HepG2 (cell line): ENCODE data around the gene SEMA5B. TPM values are rescaled to one million over a fixed set of nuclear protein-coding genes. Genes with fewer than 3 reads are reported as not detected.

Experiments used
- ATAC-seq: fragments of 200-7000 bp; cut with Tn5 transposase; 3 replicates; pipeline ENCODE4 v1.9.1; 2020; ENCODE audit warnings: mild to moderate bottlenecking, moderate library complexity
- BruUV-seq: library from RNA; stranded (reverse); fragments of 400-500 nt; replicated peaks from 2 replicates; lab custom pipeline; 2021; lab: Mats Ljungman, UMichigan
- CTCF ChIA-PET: fragments of 300-600 bp; formaldehyde crosslinking; extraction: SDS; loops from one replicate; lab custom pipeline; 2021; ENCODE audit warnings: low total read pairs, inconsistent platforms, low intra/inter-chr PET ratio; lab: Yijun Ruan, JAX
- POLR2A ChIA-PET: fragments of 350-600 bp; sonication (Branson Sonifier 250); formaldehyde crosslinking; loops from one replicate; lab custom pipeline; 2020; ENCODE audit warnings: antibody characterized with exemption, inconsistent platforms; lab: Yijun Ruan, JAX
- DNase-seq: peaks from one replicate; pipeline ENCODE4 v3.0.0-alpha.2; 2015; ENCODE audit warnings: low spot score
- FAIRE-seq: peaks from 3 replicates; lab custom pipeline; 2011; peaks lifted over from hg19 to GRCh38; lab: Jason Lieb, UNC
- H2AFZ ChIP-seq: one replicate; pipeline ENCODE4 v1.6.1; 2011; ENCODE audit warnings: low read length, inconsistent platforms
- H3K27ac ChIP-seq: fragments of 300-600 bp; 3 replicates; pipeline ENCODE4 v1.8.0; 2011; ENCODE audit warnings: mixed run types, mild to moderate bottlenecking, mixed read lengths, low read length, inconsistent platforms; ENCODE audit not compliant: insufficient read depth; ENCODE audit errors: extremely low read length
- H3K27me3 ChIP-seq, 2 experiments: fragments of 200-600 bp in 1 of 2; 2 replicates in 1 of 2; 3 replicates in 1 of 2; pipeline versions ENCODE4 v1.6.0 to v1.8.0; 2011; ENCODE audit warnings: low read length in 2 of 2, mild to moderate bottlenecking in 2 of 2, moderate library complexity in 2 of 2, inconsistent platforms in 1 of 2; ENCODE audit not compliant: insufficient read depth in 2 of 2, control insufficient read depth in 1 of 2
- H3K36me3 ChIP-seq, 2 experiments: fragments of 200-600 bp in 1 of 2; replicated peaks in 1 of 2; 2 replicates in 1 of 2; 3 replicates in 1 of 2; pipeline versions ENCODE4 v1.5.1 to v1.8.0; 2011; ENCODE audit warnings: low read length in 2 of 2, inconsistent platforms in 1 of 2; ENCODE audit not compliant: insufficient read depth in 2 of 2, control insufficient read depth in 1 of 2
- H3K4me1 ChIP-seq: 2 replicates; pipeline ENCODE4 v1.5.1; 2012; ENCODE audit warnings: low read length, inconsistent platforms; ENCODE audit not compliant: insufficient read depth
- H3K4me2 ChIP-seq: 2 replicates; pipeline ENCODE4 v1.6.0; 2011; ENCODE audit warnings: low read depth, low read length, inconsistent platforms
- H3K4me3 ChIP-seq, 3 experiments: fragments of 200-600 bp in 1 of 3; sonication (generic), shearing (Covaris generic) in 1 of 3; replicated peaks in 1 of 3; 2 replicates each; pipeline ENCODE4 v1.5.1; 2011 to 2016; ENCODE audit warnings: low read length in 3 of 3, inconsistent platforms in 2 of 3, low read depth in 2 of 3, mild to moderate bottlenecking in 2 of 3, control low read depth in 1 of 3, mixed read lengths in 1 of 3; ENCODE audit not compliant: insufficient read depth in 1 of 3
- H3K79me2 ChIP-seq: one replicate; pipeline ENCODE4 v1.6.1; 2011; ENCODE audit warnings: low read length, inconsistent platforms; ENCODE audit not compliant: insufficient read depth
- H3K9ac ChIP-seq: 2 replicates; pipeline ENCODE4 v1.6.0; 2011; ENCODE audit warnings: mild to moderate bottlenecking, low read depth, low read length, inconsistent platforms; ENCODE audit not compliant: insufficient read depth
- H3K9me3 ChIP-seq: 2 replicates; pipeline ENCODE4 v1.5.1; 2012; ENCODE audit warnings: mild to moderate bottlenecking, low read length
- H4K20me1 ChIP-seq: 2 replicates; pipeline ENCODE4 v1.6.0; 2011; ENCODE audit warnings: inconsistent platforms, mild to moderate bottlenecking, low read length, moderate library complexity; ENCODE audit not compliant: insufficient read depth
- CEBPG ChIP-seq: IDR thresholded peaks from 2 replicates; pipeline ENCODE4 v1.6.1; 2016
- CHCHD3 ChIP-seq: sonication (generic); formaldehyde crosslinking; IDR thresholded peaks from 2 replicates; pipeline ENCODE4 v1.8.0; 2022; ENCODE audit warnings: mild to moderate bottlenecking, missing genetic modification reagents, moderate library complexity
- FOSL1 ChIP-seq: sonication (generic); formaldehyde crosslinking; IDR thresholded peaks from 2 replicates; pipeline ENCODE4 v1.9.0; 2021; ENCODE audit warnings: missing genetic modification reagents, borderline replicate concordance
- GABPA ChIP-seq, 2 experiments: IDR thresholded peaks; 2 replicates each; pipeline ENCODE4 v1.6.1; 2011 to 2016; ENCODE audit warnings: low read depth in 2 of 2, low read length in 1 of 2, missing biosample characterization in 1 of 2, missing genetic modification characterization in 1 of 2
- HDAC6 ChIP-seq: fragments of 200-600 bp; sonication (generic); IDR thresholded peaks from 2 replicates; pipeline ENCODE4 v1.7.0; 2017; ENCODE audit warnings: mild to moderate bottlenecking, antibody characterized with exemption, low read length, low read depth
- HMGA1 ChIP-seq: sonication (generic); formaldehyde crosslinking; conservative IDR thresholded peaks from 2 replicates; pipeline ENCODE4 v1.4.0; 2020; ENCODE audit warnings: missing genetic modification reagents
- HNRNPLL ChIP-seq: fragments of 200-400 bp; formaldehyde crosslinking; IDR thresholded peaks from 2 replicates; pipeline ENCODE4 v1.6.1; 2017; ENCODE audit warnings: mild to moderate bottlenecking, low read depth, low read length; ENCODE audit not compliant: poor library complexity, severe bottlenecking
- IKZF4 ChIP-seq: sonication (generic); formaldehyde crosslinking; IDR thresholded peaks from 2 replicates; pipeline ENCODE4 v1.5.1; 2020; ENCODE audit warnings: borderline replicate concordance, mild to moderate bottlenecking, low read depth, missing genetic modification reagents; ENCODE audit errors: not compliant biosample characterization
- SNAPC2 ChIP-seq: sonication (generic); formaldehyde crosslinking; IDR thresholded peaks from 2 replicates; pipeline ENCODE4 v1.8.1; 2022; ENCODE audit warnings: mild to moderate bottlenecking, missing genetic modification reagents
- U2AF1 ChIP-seq: fragments of 200-400 bp; formaldehyde crosslinking; optimal IDR thresholded peaks from 2 replicates; pipeline ENCODE3; 2017; ENCODE audit warnings: mild to moderate bottlenecking, low read depth, low read length
- ZBTB20 ChIP-seq: sonication (generic); formaldehyde crosslinking; IDR thresholded peaks from 2 replicates; pipeline ENCODE4 v1.8.1; 2023; ENCODE audit warnings: missing genetic modification reagents, low read depth, mild to moderate bottlenecking, borderline replicate concordance
- ZNF547 ChIP-seq: sonication (generic); formaldehyde crosslinking; IDR thresholded peaks from 2 replicates; pipeline ENCODE4 v1.5.1; 2020; ENCODE audit warnings: mild to moderate bottlenecking, missing genetic modification reagents
- ZNF773 ChIP-seq: sonication (generic); formaldehyde crosslinking; IDR thresholded peaks from 2 replicates; pipeline ENCODE4 v1.4.0; 2020; ENCODE audit warnings: missing genetic modification reagents, borderline replicate concordance
- WGBS: methylation state at CpG from one replicate; pipeline ENCODE4 v1.1.6; 2017; ENCODE audit warnings: low lambda C conversion rate; 5-methylcytosine and 5-hydroxymethylcytosine counted together
- in situ Hi-C: cut with HindIII; loops from 2 replicates; pipeline ENCODE4 v1.10.0; 2017; ENCODE audit warnings: low pct_unique_long_range_greater_than_20kb; ENCODE audit not compliant: extremely low pct_ligation_motif_present
- intact Hi-C: fragments of 100-400 bp; cut with micrococcal nuclease; formaldehyde crosslinking; loops from one replicate; pipeline ENCODE4 v1.10.0; 2022; ENCODE audit not compliant: unreplicated experiment
- polyA plus RNA-seq, 8 experiments: library from polyadenylated mRNA; depleted of rRNA in 3 of 8; stranded (reverse) in 7 of 8; unstranded in 1 of 8; fragments of >200 nt; fragmentation: Illumina TruSeq in 4 of 8; extraction: Trizol in 4 of 8; gene quantifications; 2 replicates each; pipeline versions ENCODE4 v1.2.1 to v1.2.3, GENCODE V29; 2011 to 2016; ENCODE audit warnings: low read depth in 4 of 8, missing spikeins in 1 of 8, mixed read lengths in 1 of 8; ENCODE audit not compliant: insufficient read depth in 1 of 8
- total RNA-seq, 5 experiments: library from RNA; depleted of rRNA; stranded (reverse); fragments of >200 nt; fragmentation: Illumina TruSeq; extraction: Trizol; gene quantifications; 2 replicates each; pipeline ENCODE4 v1.2.3, GENCODE V29; 2016; ENCODE audit warnings: low read depth in 1 of 5
- TF ChIP-seq, protein P1 (sequence below): sonication (generic); formaldehyde crosslinking; IDR thresholded peaks from 2 replicates; pipeline ENCODE4 v1.5.1; 2020; ENCODE audit warnings: missing genetic modification reagents, mild to moderate bottlenecking, borderline replicate concordance
- TF ChIP-seq, protein P2 (sequence below): sonication (generic); formaldehyde crosslinking; IDR thresholded peaks from 2 replicates; pipeline ENCODE4 v1.4.0; 2020; ENCODE audit warnings: missing genetic modification reagents
- TF ChIP-seq, protein P3 (sequence below): sonication (generic); formaldehyde crosslinking; conservative IDR thresholded peaks from 2 replicates; pipeline ENCODE4 v1.4.0; 2020; ENCODE audit warnings: missing genetic modification reagents
- TF ChIP-seq, protein P4 (sequence below): sonication (generic); formaldehyde crosslinking; IDR thresholded peaks from 2 replicates; pipeline ENCODE4 v1.8.0; 2023; ENCODE audit warnings: mild to moderate bottlenecking, missing genetic modification reagents

Gene SEMA5B
- total and polyA plus RNA-seq, 2 of the 13 experiments (the other 11 are each of a cell fraction or from before 2014, with no cell fraction given): not detected

DNA sequence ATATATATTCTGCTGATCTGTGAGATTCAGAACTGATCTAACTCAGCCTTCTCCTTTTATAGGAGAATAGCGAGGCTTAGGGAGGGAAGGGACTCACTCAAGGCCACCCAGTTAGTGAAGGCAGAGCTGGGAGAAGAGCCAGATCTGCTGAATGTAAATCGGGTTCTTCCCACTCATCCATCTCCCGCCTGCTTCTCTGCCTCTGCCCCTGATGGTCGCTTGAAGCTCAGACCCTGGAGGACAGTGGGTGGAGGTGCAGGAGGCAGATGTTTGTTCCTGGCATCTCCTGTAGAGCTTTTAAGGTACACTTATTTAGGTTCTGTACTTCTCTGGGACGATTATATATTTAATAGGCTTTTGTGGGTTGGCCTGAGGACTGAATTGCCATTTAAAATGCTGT, 43.6 kb upstream of the SEMA5B start:
- FAIRE-seq (no peak), DNase-seq (peak; percentile 23), ATAC-seq (no peak)
- ChIA-PET POLR2A (interaction anchor here (1.4 kb wide), 1 partner anchor 130 kb away, joined by 3 read pairs; the partner anchor contains the start of gene SEC22A), CTCF (no interaction called here)
- peaks cover 67% of the 10 kb centered on the region for H4K20me1 ChIP-seq
- WGBS: 85% methylated on average over 5 of the region's 5 CpGs
- TF ChIP-seq SNAPC2 (CRISPR knock-in tag) (no peak), CHCHD3 (no peak), HNRNPLL (no peak), FOSL1 (CRISPR knock-in tag) (no peak), IKZF4 (CRISPR knock-in tag) (no peak), ZNF547 (CRISPR knock-in tag) (no peak), ZBTB20 (no peak), ZNF773 (CRISPR knock-in tag) (no peak), U2AF1 (no peak), GABPA (IDR thresholded peaks at IDR 0.05; ENCODE audit: low read depth, low read length) (no peak), GABPA (CRISPR knock-in tag; IDR thresholded peaks at IDR 0.05; ENCODE audit: low read depth) (no peak), CEBPG (CRISPR knock-in tag) (no peak), HMGA1 (CRISPR knock-in tag) (no peak), HDAC6 (no peak)
- TF ChIP-seq, protein P1, sequence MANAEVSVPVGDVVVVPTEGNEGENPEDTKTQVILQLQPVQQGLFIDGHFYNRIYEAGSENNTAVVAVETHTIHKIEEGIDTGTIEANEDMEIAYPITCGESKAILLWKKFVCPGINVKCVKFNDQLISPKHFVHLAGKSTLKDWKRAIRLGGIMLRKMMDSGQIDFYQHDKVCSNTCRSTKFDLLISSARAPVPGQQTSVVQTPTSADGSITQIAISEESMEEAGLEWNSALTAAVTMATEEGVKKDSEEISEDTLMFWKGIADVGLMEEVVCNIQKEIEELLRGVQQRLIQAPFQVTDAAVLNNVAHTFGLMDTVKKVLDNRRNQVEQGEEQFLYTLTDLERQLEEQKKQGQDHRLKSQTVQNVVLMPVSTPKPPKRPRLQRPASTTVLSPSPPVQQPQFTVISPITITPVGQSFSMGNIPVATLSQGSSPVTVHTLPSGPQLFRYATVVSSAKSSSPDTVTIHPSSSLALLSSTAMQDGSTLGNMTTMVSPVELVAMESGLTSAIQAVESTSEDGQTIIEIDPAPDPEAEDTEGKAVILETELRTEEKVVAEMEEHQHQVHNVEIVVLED (CRISPR knock-in tag): no peak
- TF ChIP-seq, protein P2, sequence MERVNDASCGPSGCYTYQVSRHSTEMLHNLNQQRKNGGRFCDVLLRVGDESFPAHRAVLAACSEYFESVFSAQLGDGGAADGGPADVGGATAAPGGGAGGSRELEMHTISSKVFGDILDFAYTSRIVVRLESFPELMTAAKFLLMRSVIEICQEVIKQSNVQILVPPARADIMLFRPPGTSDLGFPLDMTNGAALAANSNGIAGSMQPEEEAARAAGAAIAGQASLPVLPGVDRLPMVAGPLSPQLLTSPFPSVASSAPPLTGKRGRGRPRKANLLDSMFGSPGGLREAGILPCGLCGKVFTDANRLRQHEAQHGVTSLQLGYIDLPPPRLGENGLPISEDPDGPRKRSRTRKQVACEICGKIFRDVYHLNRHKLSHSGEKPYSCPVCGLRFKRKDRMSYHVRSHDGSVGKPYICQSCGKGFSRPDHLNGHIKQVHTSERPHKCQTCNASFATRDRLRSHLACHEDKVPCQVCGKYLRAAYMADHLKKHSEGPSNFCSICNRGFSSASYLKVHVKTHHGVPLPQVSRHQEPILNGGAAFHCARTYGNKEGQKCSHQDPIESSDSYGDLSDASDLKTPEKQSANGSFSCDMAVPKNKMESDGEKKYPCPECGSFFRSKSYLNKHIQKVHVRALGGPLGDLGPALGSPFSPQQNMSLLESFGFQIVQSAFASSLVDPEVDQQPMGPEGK (CRISPR knock-in tag): no peak
- TF ChIP-seq, protein P3, sequence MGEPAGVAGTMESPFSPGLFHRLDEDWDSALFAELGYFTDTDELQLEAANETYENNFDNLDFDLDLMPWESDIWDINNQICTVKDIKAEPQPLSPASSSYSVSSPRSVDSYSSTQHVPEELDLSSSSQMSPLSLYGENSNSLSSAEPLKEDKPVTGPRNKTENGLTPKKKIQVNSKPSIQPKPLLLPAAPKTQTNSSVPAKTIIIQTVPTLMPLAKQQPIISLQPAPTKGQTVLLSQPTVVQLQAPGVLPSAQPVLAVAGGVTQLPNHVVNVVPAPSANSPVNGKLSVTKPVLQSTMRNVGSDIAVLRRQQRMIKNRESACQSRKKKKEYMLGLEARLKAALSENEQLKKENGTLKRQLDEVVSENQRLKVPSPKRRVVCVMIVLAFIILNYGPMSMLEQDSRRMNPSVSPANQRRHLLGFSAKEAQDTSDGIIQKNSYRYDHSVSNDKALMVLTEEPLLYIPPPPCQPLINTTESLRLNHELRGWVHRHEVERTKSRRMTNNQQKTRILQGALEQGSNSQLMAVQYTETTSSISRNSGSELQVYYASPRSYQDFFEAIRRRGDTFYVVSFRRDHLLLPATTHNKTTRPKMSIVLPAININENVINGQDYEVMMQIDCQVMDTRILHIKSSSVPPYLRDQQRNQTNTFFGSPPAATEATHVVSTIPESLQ (CRISPR knock-in tag): no peak
- TF ChIP-seq, protein P4, sequence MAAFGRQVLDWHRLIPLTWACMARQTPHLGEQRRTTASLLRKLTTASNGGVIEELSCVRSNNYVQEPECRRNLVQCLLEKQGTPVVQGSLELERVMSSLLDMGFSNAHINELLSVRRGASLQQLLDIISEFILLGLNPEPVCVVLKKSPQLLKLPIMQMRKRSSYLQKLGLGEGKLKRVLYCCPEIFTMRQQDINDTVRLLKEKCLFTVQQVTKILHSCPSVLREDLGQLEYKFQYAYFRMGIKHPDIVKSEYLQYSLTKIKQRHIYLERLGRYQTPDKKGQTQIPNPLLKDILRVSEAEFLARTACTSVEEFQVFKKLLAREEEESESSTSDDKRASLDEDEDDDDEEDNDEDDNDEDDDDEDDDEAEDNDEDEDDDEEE: no peak
- no TSS peak for BruUV-seq
- H3K27ac ChIP-seq: no peak overlapping the region
- peaks cover 55% of the 10 kb centered on the region for H3K4me1 ChIP-seq
- H3K36me3 ChIP-seq: peaks cover 1 to 11% of the 10 kb centered on the region in 2 experiments; a peak in 3 of 5 replicates
- no peak overlapping the region for H3K4me3 ChIP-seq
- intact Hi-C loops (no loop called here), in situ Hi-C loops (no loop called here)
- H3K9ac ChIP-seq: no peak overlapping the region
- no peak overlapping the region for H3K4me2 ChIP-seq
- H3K9me3 ChIP-seq: no peaks in the 10 kb centered on the region
- no peaks in the 10 kb centered on the region; a peak in 1 of 5 replicates for H3K27me3 ChIP-seq
- peaks cover 90% of the 10 kb centered on the region for H3K79me2 ChIP-seq
- H2AFZ ChIP-seq: no peak overlapping the region
